Naive B cell (primary cell): ENCODE measurements around the gene PCNA. TPM values are rescaled to one million over a fixed set of nuclear protein-coding genes. Genes with fewer than 3 reads are reported as not detected.

Experiments
- ATAC-seq, 2 donors: fragments of 150-1000 bp; cut with Tn5 transposase; 2 replicates each; pipeline ENCODE4 v1.10.0; 2021; ENCODE audit warnings: low read depth in 2 of 2, mild to moderate bottlenecking in 2 of 2, moderate library complexity in 2 of 2
- DNase-seq: peaks from one replicate; pipeline ENCODE4 v3.0.0; 2022
- H3K27ac Mint-ChIP-seq, 6 donors: one replicate each; pipeline ENCODE4 v1.8.0; 2020 to 2022; ENCODE audit warnings: mild to moderate bottlenecking in 6 of 6, mixed read lengths in 6 of 6, moderate library complexity in 5 of 6, inconsistent platforms in 2 of 6
- H3K27me3 Mint-ChIP-seq, 3 donors: one replicate each; pipeline ENCODE4 v1.8.0; 2021 to 2022; ENCODE audit warnings: mixed read lengths in 3 of 3, mild to moderate bottlenecking in 1 of 3
- H3K36me3 Mint-ChIP-seq, 2 donors: one replicate each; pipeline ENCODE4 v1.8.0; 2020 to 2022; ENCODE audit warnings: mixed read lengths in 2 of 2, inconsistent platforms in 1 of 2, mild to moderate bottlenecking in 1 of 2
- H3K4me1 Mint-ChIP-seq, 3 donors: one replicate each; pipeline ENCODE4 v1.8.0; 2020 to 2022; ENCODE audit warnings: mixed read lengths in 3 of 3, inconsistent platforms in 1 of 3, mild to moderate bottlenecking in 1 of 3, moderate library complexity in 1 of 3
- H3K4me3 Mint-ChIP-seq, 8 donors: one replicate each; pipeline ENCODE4 v1.8.0; 2020 to 2022; ENCODE audit warnings: mild to moderate bottlenecking in 8 of 8, mixed read lengths in 8 of 8, moderate library complexity in 8 of 8, inconsistent platforms in 2 of 8
- H3K9me3 Mint-ChIP-seq, 7 donors: one replicate each; pipeline ENCODE4 v1.8.0; 2020 to 2022; ENCODE audit warnings: mixed read lengths in 7 of 7, mild to moderate bottlenecking in 5 of 7, inconsistent platforms in 2 of 7, moderate library complexity in 1 of 7
- polyA plus RNA-seq, 6 donors: library from polyadenylated mRNA; unstranded; fragments of 300-500 nt; fragmentation: Illumina TruSeq; gene quantifications; one replicate each; pipeline ENCODE4 v1.2.3, GENCODE V29; 2021; ENCODE audit warnings: low read depth in 6 of 6

Gene PCNA
- polyA plus RNA-seq, 6 donors from 2014 or later: 33.4 to 43.0 (median 39.0) TPM

- Mint-ChIP-seq H3K36me3 (no peaks in the 10 kb centered on the region), H3K27ac (peak overlapping the region in 1 of 6 donors; percentile 49), H3K4me3 (peak overlapping the region in 1 of 8 donors; percentile 30), H3K4me1 (peaks cover 54 to 70% (median 61%) of the 10 kb centered on the region in 3 donors), H3K9me3 (no peaks in the 10 kb centered on the region), H3K27me3 (no peaks in the 10 kb centered on the region)
- DNase-seq: no peak
- ATAC-seq: no peak
Observed at GRCh38 chr20:5150226-5151076, 30.7 kb upstream of the PCNA start.

GRCh38 chr20:5149892-5150225 lies 30.1 kb upstream of the PCNA start:
- Mint-ChIP-seq H3K4me3 (no peak overlapping the region), H3K9me3 (no peaks in the 10 kb centered on the region), H3K36me3 (no peaks in the 10 kb centered on the region), H3K27ac (no peak overlapping the region), H3K27me3 (no peaks in the 10 kb centered on the region), H3K4me1 (peaks cover 55 to 73% (median 61%) of the 10 kb centered on the region in 3 donors)
- DNase-seq (no peak), ATAC-seq (no peak)

- Mint-ChIP-seq H3K4me3 (no peak overlapping the region), H3K9me3 (no peaks in the 10 kb centered on the region), H3K4me1 (peaks cover 57 to 75% (median 62%) of the 10 kb centered on the region in 3 donors), H3K27ac (peak overlapping the region in 2 of 6 donors; percentile 54 to 79), H3K27me3 (no peaks in the 10 kb centered on the region), H3K36me3 (no peaks in the 10 kb centered on the region)
- ATAC-seq (no peak), DNase-seq (no peak)
Observed at GRCh38 chr20:5148581-5148980, 28.8 kb upstream of the PCNA start.

GRCh38 chr20:5146871-5147592 lies 27.3 kb upstream of the PCNA start:
- Mint-ChIP-seq H3K4me1 (peaks cover 51 to 77% (median 61%) of the 10 kb centered on the region in 3 donors), H3K4me3 (no peak overlapping the region), H3K36me3 (no peaks in the 10 kb centered on the region), H3K27ac (peak overlapping the region in 5 of 6 donors; percentile 1 to 74 (median 20)), H3K9me3 (no peaks in the 10 kb centered on the region), H3K27me3 (no peaks in the 10 kb centered on the region)
- DNase-seq (no peak), ATAC-seq (peak; percentile 30 to 56)

GRCh38 chr20:5146099-5146668 lies 26.4 kb upstream of the PCNA start:
- H3K4me3 Mint-ChIP-seq: peak overlapping the region in 2 of 8 donors; percentile 20 to 72
- H3K27ac Mint-ChIP-seq: peak overlapping the region in 4 of 6 donors; percentile 53 to 92 (median 76)
- H3K4me1 Mint-ChIP-seq: peaks cover 57 to 84% (median 68%) of the 10 kb centered on the region in 3 donors
- H3K36me3 Mint-ChIP-seq: no peaks in the 10 kb centered on the region
- H3K9me3 Mint-ChIP-seq: no peaks in the 10 kb centered on the region
- no peak for ATAC-seq
- H3K27me3 Mint-ChIP-seq: no peaks in the 10 kb centered on the region
- DNase-seq: no peak

GRCh38 chr20:5145365-5146098 lies 25.8 kb upstream of the PCNA start:
- no peaks in the 10 kb centered on the region for H3K27me3 Mint-ChIP-seq
- H3K4me3 Mint-ChIP-seq: peak overlapping the region in 2 of 8 donors; percentile 7 to 20
- no peaks in the 10 kb centered on the region for H3K9me3 Mint-ChIP-seq
- H3K27ac Mint-ChIP-seq: peak overlapping the region in 3 of 6 donors; percentile 53 to 80 (median 75)
- ATAC-seq: no peak
- H3K36me3 Mint-ChIP-seq: no peaks in the 10 kb centered on the region
- H3K4me1 Mint-ChIP-seq: peaks cover 54 to 84% (median 70%) of the 10 kb centered on the region in 3 donors
- DNase-seq: no peak

- Mint-ChIP-seq H3K27ac (peak overlapping the region in 3 of 6 donors; percentile 65 to 71 (median 70)), H3K4me1 (peaks cover 53 to 81% (median 70%) of the 10 kb centered on the region in 3 donors), H3K9me3 (no peaks in the 10 kb centered on the region), H3K27me3 (no peaks in the 10 kb centered on the region), H3K4me3 (peak overlapping the region in 1 of 8 donors; percentile 4), H3K36me3 (no peaks in the 10 kb centered on the region)
- no peak for ATAC-seq
- no peak for DNase-seq
Observed at GRCh38 chr20:5143851-5144250, 24.1 kb upstream of the PCNA start.

- Mint-ChIP-seq H3K4me1 (peaks cover 42 to 69% (median 59%) of the 10 kb centered on the region in 3 donors), H3K4me3 (no peak overlapping the region), H3K27ac (peak overlapping the region in 1 of 6 donors; percentile 61), H3K36me3 (no peaks in the 10 kb centered on the region), H3K27me3 (no peaks in the 10 kb centered on the region), H3K9me3 (no peaks in the 10 kb centered on the region)
- ATAC-seq: no peak
- no peak for DNase-seq
Observed at GRCh38 chr20:5141615-5142014, 21.9 kb upstream of the PCNA start.

- no peaks in the 10 kb centered on the region for H3K36me3 Mint-ChIP-seq
- H3K27me3 Mint-ChIP-seq: no peaks in the 10 kb centered on the region
- ATAC-seq: no peak
- H3K4me1 Mint-ChIP-seq: peaks cover 42 to 70% (median 59%) of the 10 kb centered on the region in 3 donors
- H3K9me3 Mint-ChIP-seq: no peaks in the 10 kb centered on the region
- H3K27ac Mint-ChIP-seq: no peak overlapping the region
- DNase-seq: no peak
- H3K4me3 Mint-ChIP-seq: no peak overlapping the region
Observed at GRCh38 chr20:5140195-5140594, 20.4 kb upstream of the PCNA start.

GRCh38 chr20:5136096-5136495 lies 16.3 kb upstream of the PCNA start:
- ATAC-seq (no peak), DNase-seq (no peak)
- H3K4me3 Mint-ChIP-seq: peak overlapping the region in 1 of 8 donors; percentile 15
- peak overlapping the region in 1 of 6 donors; percentile 6 for H3K27ac Mint-ChIP-seq
- H3K27me3 Mint-ChIP-seq: no peaks in the 10 kb centered on the region
- no peaks in the 10 kb centered on the region for H3K9me3 Mint-ChIP-seq
- H3K4me1 Mint-ChIP-seq: peaks cover 30 to 49% (median 36%) of the 10 kb centered on the region in 3 donors
- H3K36me3 Mint-ChIP-seq: peaks cover 0 to 5% of the 10 kb centered on the region in 2 donors

- Mint-ChIP-seq H3K36me3 (peaks cover 0 to 5% of the 10 kb centered on the region in 2 donors), H3K27me3 (no peaks in the 10 kb centered on the region), H3K9me3 (no peaks in the 10 kb centered on the region), H3K27ac (peak overlapping the region in 3 of 6 donors; percentile 6 to 65 (median 12)), H3K4me1 (peaks cover 30 to 45% (median 31%) of the 10 kb centered on the region in 3 donors), H3K4me3 (no peak overlapping the region)
- DNase-seq (no peak), ATAC-seq (peak in 1 of 2 donors; percentile 37)
Observed at GRCh38 chr20:5135363-5136012, 15.7 kb upstream of the PCNA start.

- H3K4me1 Mint-ChIP-seq: peaks cover 22 to 35% (median 27%) of the 10 kb centered on the region in 3 donors
- DNase-seq: no peak
- peaks cover 0 to 5% of the 10 kb centered on the region in 2 donors for H3K36me3 Mint-ChIP-seq
- no peaks in the 10 kb centered on the region for H3K27me3 Mint-ChIP-seq
- no peaks in the 10 kb centered on the region for H3K9me3 Mint-ChIP-seq
- no peak for ATAC-seq
- H3K4me3 Mint-ChIP-seq: no peak overlapping the region
- no peak overlapping the region for H3K27ac Mint-ChIP-seq
Observed at GRCh38 chr20:5133998-5134397, 14.2 kb upstream of the PCNA start.
